Measurements from ENCODE around the gene HGFAC. TPM values are rescaled to one million over a fixed set of nuclear protein-coding genes. Genes with fewer than 3 reads are reported as not detected.

The HGFAC gene
- total RNA-seq, 2 donors from 2014 or later: 0.95 TPM; not detected in 1

DNA sequence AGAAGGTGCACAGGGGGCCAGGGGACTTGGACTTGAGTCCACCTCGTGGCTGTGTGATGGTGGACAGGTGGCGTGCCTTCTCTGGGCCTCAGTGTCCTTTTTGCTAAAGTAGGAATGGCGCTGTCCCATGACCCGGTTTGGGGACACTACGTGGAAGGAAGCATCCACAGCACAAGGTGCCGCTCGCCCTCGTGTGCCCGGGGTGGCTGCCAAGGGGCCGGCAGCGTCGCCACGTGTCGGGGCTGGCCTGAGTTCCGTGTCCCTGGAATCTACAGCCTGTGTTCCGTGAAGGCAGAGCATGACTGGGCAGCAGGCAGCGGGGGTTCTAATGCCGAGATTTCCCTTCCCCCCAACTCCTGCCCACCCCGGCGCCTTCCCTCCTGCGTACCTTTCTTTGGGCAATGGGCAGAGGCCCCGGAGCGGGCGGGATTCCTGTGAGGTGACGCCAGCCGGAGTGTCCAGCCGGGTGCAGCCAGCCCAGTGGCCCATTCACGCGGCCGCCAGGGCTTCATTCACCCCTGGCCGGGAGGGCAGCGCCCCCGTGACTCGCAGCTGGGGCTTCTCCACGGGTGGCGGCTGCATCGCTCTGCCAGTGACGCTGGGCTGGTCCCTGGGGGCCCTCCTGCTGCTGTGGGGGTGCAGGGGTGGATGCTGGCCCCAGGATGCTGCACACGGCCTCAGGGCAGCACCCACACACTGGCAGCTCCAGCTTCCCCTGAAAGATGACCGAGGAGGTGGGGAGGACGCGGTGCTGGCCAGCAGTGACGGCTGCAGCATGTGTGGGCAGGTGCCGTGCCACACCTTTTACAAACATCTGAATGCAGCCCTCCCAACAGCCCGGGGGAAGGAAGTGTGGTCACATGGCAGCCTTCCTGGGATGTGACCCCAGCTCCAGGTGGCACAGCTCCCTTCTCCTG is 42.5 kb downstream of the HGFAC start:
- DNase-seq (ENCODE audit: low spot score) (peak; percentile 60), ATAC-seq (ENCODE audit: insufficient number of reproducible peaks, low FRiP score, low read depth) (peak; percentile 60)
- Histone ChIP-seq H3K4me1 (ENCODE audit: control insufficient read depth in 1 of 2, low read depth in 2 of 2) (peaks cover 7 to 35% of the 10 kb centered on the region in 2 donors), H3K9me3 (no peaks in the 10 kb centered on the region), H3K27ac (peak overlapping the region; percentile 96 to 99), H3K27me3 (replicated peaks; ENCODE audit: insufficient read depth) (no peaks in the 10 kb centered on the region), H3K4me3 (peak overlapping the region; percentile 45), H3K36me3 (no peaks in the 10 kb centered on the region)
- TF ChIP-seq, protein P1, sequence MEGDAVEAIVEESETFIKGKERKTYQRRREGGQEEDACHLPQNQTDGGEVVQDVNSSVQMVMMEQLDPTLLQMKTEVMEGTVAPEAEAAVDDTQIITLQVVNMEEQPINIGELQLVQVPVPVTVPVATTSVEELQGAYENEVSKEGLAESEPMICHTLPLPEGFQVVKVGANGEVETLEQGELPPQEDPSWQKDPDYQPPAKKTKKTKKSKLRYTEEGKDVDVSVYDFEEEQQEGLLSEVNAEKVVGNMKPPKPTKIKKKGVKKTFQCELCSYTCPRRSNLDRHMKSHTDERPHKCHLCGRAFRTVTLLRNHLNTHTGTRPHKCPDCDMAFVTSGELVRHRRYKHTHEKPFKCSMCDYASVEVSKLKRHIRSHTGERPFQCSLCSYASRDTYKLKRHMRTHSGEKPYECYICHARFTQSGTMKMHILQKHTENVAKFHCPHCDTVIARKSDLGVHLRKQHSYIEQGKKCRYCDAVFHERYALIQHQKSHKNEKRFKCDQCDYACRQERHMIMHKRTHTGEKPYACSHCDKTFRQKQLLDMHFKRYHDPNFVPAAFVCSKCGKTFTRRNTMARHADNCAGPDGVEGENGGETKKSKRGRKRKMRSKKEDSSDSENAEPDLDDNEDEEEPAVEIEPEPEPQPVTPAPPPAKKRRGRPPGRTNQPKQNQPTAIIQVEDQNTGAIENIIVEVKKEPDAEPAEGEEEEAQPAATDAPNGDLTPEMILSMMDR (IDR thresholded peaks at IDR 0.05): no peak

DNA sequence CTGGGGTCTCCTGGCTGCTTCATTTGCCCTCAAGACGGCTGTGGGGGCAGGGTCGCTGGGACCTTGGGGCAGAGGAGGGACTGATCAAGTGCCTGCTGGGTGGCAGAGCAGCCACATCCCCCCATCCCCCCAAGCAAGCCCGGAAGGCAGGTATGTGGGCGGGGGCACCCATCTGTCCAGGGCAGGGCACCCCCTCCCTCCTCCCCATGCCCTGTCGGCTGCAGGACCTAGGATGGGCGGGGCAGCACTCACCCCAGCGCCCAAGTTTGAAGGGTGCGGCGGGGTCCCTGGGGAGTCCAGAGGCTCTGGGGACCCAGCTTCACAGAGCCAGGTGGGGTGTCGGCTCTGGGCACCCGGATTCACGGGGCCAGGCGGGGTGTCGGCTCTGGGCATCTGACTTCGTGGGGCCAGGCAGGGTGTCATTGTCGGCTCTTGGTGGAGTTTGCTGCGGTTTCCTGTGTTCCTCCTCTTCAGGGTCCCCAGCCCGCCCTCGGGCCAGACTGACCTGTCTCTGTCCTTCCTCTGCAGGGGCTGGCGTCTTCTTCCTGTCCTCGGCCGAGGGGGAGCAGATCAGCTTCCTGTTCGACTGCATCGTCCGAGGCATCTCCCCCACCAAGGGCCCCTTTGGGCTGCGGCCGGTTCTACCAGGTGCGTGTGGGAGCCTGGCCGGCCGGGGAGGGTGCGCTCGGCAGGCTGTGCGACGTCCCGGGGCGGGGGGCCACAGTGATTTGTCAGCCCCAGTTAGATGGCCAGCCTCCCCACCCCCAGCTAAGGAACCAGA is 43.4 kb downstream of the HGFAC start:
- H3K4me1 ChIP-seq (ENCODE audit: control insufficient read depth in 1 of 2, low read depth in 2 of 2): peaks cover 7 to 35% of the 10 kb centered on the region in 2 donors
- ATAC-seq (ENCODE audit: insufficient number of reproducible peaks, low FRiP score, low read depth) (no peak), DNase-seq (ENCODE audit: low spot score) (no peak)
- H3K9me3 ChIP-seq: no peaks in the 10 kb centered on the region
- H3K36me3 ChIP-seq: no peaks in the 10 kb centered on the region
- peak overlapping the region; percentile 11 for H3K4me3 ChIP-seq
- peak overlapping the region; percentile 96 to 99 for H3K27ac ChIP-seq
- H3K27me3 ChIP-seq (replicated peaks; ENCODE audit: insufficient read depth): no peaks in the 10 kb centered on the region
- TF ChIP-seq, protein P1 (IDR thresholded peaks at IDR 0.05): no peak

DNA sequence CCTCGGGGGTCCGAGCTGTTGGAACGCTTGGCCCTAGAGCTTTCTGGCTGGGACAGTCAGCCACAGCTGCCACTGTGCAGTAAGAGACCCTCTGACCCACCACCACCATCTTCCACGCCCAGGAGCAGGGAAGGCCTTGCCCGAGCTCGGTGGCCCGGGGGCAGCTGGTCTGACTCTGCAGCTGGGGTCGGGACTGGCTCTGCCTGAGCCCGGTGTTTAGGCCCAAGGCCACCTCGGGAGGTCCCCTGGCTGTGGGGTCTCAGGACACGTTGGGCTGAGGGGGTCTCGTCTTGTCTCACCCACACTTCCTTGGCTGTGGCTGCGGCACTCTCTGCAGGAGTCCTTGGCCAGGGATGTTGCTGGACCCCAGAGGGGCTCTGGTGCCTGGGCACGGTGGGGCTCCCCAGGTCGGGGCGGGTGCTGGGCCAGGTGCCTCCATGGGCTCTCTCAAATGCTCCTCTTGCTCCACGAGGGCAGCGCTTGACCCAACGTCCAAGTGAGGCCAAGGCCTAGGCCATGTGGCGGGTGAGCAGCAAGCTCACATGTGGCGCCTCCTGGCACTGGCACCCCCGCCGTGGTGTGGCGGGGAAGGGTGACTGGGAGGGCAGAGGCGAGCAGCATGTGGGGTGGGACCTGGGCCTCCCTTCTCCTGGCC is 44.2 kb downstream of the HGFAC start:
- H3K4me3 ChIP-seq: no peak overlapping the region
- H3K4me1 ChIP-seq (ENCODE audit: control insufficient read depth in 1 of 2, low read depth in 2 of 2): peaks cover 7 to 29% of the 10 kb centered on the region in 2 donors
- ATAC-seq (ENCODE audit: insufficient number of reproducible peaks, low FRiP score, low read depth) (no peak), DNase-seq (ENCODE audit: low spot score) (no peak)
- no peaks in the 10 kb centered on the region for H3K9me3 ChIP-seq
- no peaks in the 10 kb centered on the region for H3K27me3 ChIP-seq (replicated peaks; ENCODE audit: insufficient read depth)
- H3K36me3 ChIP-seq: no peaks in the 10 kb centered on the region
- peak overlapping the region; percentile 96 to 99 for H3K27ac ChIP-seq
- TF ChIP-seq, protein P1 (IDR thresholded peaks at IDR 0.05): no peak

DNA sequence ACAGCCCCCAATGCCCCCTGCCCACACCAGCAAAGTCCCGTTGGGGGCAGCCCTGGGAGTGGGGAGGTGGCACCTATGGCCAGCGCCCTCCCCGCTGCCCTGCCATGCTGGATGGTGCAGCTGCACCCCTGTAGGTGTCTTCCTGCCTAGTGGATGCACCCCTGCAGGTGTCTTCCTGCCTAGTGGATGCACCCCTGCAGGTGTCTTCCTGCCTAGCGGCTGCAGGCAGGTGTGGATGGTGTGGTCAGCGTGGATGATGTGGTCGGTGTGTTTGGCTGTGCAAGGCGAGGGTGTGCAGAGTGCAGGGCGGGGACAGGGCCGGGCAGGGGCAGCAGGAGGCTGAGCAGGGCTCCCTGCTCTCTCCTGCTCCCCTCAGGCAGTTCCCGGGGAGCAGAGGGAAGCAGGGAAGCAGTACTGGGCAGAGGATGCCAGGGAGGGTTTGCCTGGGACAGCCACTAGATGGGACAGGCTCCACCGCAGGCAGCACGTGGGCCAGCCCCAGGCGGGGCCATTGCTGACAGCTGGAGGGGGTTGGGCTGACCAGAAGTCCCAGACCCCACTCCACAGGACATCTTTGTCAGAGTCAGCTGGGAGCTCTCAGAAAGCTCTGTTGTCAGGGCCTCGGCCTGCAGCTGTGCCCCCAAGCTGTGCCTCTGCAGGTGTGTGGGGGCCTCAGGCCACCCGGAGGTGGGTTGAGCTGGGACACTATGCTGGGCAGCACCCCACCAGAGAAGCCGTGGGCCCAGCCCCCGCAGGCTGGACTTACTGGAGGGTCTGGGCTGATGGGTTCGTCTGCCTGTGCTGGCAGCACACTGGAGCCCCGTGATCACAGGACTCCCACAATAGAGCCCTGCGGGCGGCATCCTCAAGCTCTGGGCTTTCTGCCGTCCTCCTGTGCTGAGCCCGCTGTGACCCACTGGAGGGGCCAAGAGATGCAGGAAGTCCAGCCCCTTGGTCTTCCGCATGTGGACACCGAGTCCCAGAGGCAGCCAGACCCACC is 45.1 kb downstream of the HGFAC start:
- Histone ChIP-seq H3K9me3 (no peaks in the 10 kb centered on the region), H3K36me3 (peaks cover 4% of the 10 kb centered on the region), H3K27ac (peak overlapping the region in 1 of 2 donors; percentile 96), H3K27me3 (replicated peaks; ENCODE audit: insufficient read depth) (no peaks in the 10 kb centered on the region), H3K4me1 (ENCODE audit: control insufficient read depth in 1 of 2, low read depth in 2 of 2) (peaks cover 7 to 29% of the 10 kb centered on the region in 2 donors), H3K4me3 (no peak overlapping the region)
- ATAC-seq (ENCODE audit: insufficient number of reproducible peaks, low FRiP score, low read depth) (no peak), DNase-seq (ENCODE audit: low spot score) (no peak)
- TF ChIP-seq, protein P1 (IDR thresholded peaks at IDR 0.05): no peak
